Neural progenitor cell (in vitro differentiated cells): ENCODE measurements around the gene MYH9.

Experiments used
- CTCF ChIP-seq: fragments of 200-600 bp; sonication (generic); IDR thresholded peaks from 2 replicates; pipeline ENCODE4 v1.5.1; 2017; ENCODE audit warnings: antibody characterized with exemption, mild to moderate bottlenecking
- EZH2 ChIP-seq: fragments of 200-600 bp; sonication (generic); IDR thresholded peaks from 2 replicates; pipeline ENCODE4 v1.6.1; 2017; ENCODE audit warnings: antibody characterized with exemption, mild to moderate bottlenecking, moderate library complexity
- EZH2phosphoT487 ChIP-seq: fragments of 200-600 bp; sonication (generic); IDR thresholded peaks from 2 replicates; pipeline ENCODE4 v1.6.1; 2017; ENCODE audit warnings: antibody characterized with exemption

GRCh38 chr22:36369004-36369921, 18.5 kb downstream of the MYH9 start:
- no peak for TF ChIP-seq CTCF
- TF ChIP-seq EZH2phosphoT487: no peak
- no peak for TF ChIP-seq EZH2
